Fibroblast of villous mesenchyme (primary cell): ENCODE measurements around the gene CSF1R. TPM values are rescaled to one million over a fixed set of nuclear protein-coding genes. Genes with fewer than 3 reads are reported as not detected.

Source experiments
- DNase-seq: peaks from one replicate; pipeline ENCODE4 v3.0.0-alpha.2; 2010; ENCODE audit warnings: low read depth
- H3K4me3 ChIP-seq: 2 replicates; pipeline ENCODE4 v1.5.1; 2011; ENCODE audit warnings: low read depth, mild to moderate bottlenecking, low read length
- CTCF ChIP-seq: IDR thresholded peaks from 2 replicates; pipeline ENCODE4 v1.5.1; 2012; ENCODE audit warnings: low read depth, mild to moderate bottlenecking, low read length; ENCODE audit not compliant: insufficient read depth
- total RNA-seq: library from RNA; depleted of rRNA; stranded (reverse); fragments of >200 nt; gene quantifications from 2 replicates; pipeline ENCODE4 v1.2.3, GENCODE V29; 2012

CSF1R gene
- total RNA-seq, 1 donor, result under 0.01 TPM

GRCh38 chr5:150066436-150066835 lies 19.9 kb downstream of the CSF1R start:
- no peak for DNase-seq
- H3K4me3 ChIP-seq, result no peak overlapping the region
- no peak for TF ChIP-seq CTCF

GRCh38 chr5:150065886-150066285 lies 20.5 kb downstream of the CSF1R start:
- H3K4me3 ChIP-seq, result no peak overlapping the region
- no peak for DNase-seq
- no peak for TF ChIP-seq CTCF

- TF ChIP-seq CTCF, result no peak
- peak; percentile 47 for DNase-seq
- H3K4me3 ChIP-seq, result no peak overlapping the region
These were observed 21.0 kb downstream of the CSF1R start for GRCh38 chr5:150065346-150065745.

GRCh38 chr5:150064681-150065220 lies 21.6 kb downstream of the CSF1R start:
- DNase-seq, result no peak
- no peak overlapping the region for H3K4me3 ChIP-seq
- TF ChIP-seq CTCF, result no peak

- no peak overlapping the region for H3K4me3 ChIP-seq
- no peak for TF ChIP-seq CTCF
- no peak for DNase-seq
These were observed 22.7 kb downstream of the CSF1R start for GRCh38 chr5:150063638-150064037.

- no peak overlapping the region for H3K4me3 ChIP-seq
- TF ChIP-seq CTCF, result no peak
- no peak for DNase-seq
These were observed 24.0 kb downstream of the CSF1R start for GRCh38 chr5:150062216-150062922.
